H9 (cell line): Measurements from ENCODE around the gene MALRD1. TPM values are rescaled to one million over a fixed set of nuclear protein-coding genes. Genes with fewer than 3 reads are reported as not detected.

Experiments
- DNase-seq: peaks from one replicate; pipeline ENCODE4 v3.0.0-alpha.2; 2017
- H2AFZ ChIP-seq: one replicate; pipeline ENCODE4 v1.6.1; 2013; ENCODE audit warnings: mild to moderate bottlenecking, low read length, control low read depth, moderate library complexity
- H2AK5ac ChIP-seq: 2 replicates; pipeline ENCODE4 v1.6.1; 2013; ENCODE audit warnings: low read length, control low read depth, mixed read lengths; ENCODE audit not compliant: insufficient read length
- H2BK120ac ChIP-seq: one replicate; pipeline ENCODE4 v1.6.1; 2013; ENCODE audit warnings: low read depth, mild to moderate bottlenecking, low read length, control low read depth, inconsistent platforms; ENCODE audit not compliant: poor library complexity, severe bottlenecking
- H2BK12ac ChIP-seq: 2 replicates; pipeline ENCODE4 v1.6.1; 2013; ENCODE audit warnings: low read length, control low read depth, mixed read lengths, low read depth; ENCODE audit not compliant: insufficient read length
- H2BK15ac ChIP-seq: 2 replicates; pipeline ENCODE4 v1.6.1; 2013; ENCODE audit warnings: low read depth, low read length, control low read depth
- H2BK20ac ChIP-seq: one replicate; pipeline ENCODE4 v1.6.1; 2013; ENCODE audit warnings: low read depth, mild to moderate bottlenecking, low read length, control low read depth, inconsistent platforms; ENCODE audit not compliant: poor library complexity, severe bottlenecking
- H2BK5ac ChIP-seq: 2 replicates; pipeline ENCODE4 v1.6.1; 2013; ENCODE audit warnings: low read length, control low read depth, mixed read lengths; ENCODE audit not compliant: insufficient read length
- H3K14ac ChIP-seq: 2 replicates; pipeline ENCODE4 v1.6.1; 2013; ENCODE audit warnings: low read length, control low read depth; ENCODE audit not compliant: insufficient read depth
- H3K18ac ChIP-seq: 2 replicates; pipeline ENCODE4 v1.6.1; 2013; ENCODE audit warnings: low read depth, mild to moderate bottlenecking, mixed read lengths, low read length, control low read depth; ENCODE audit not compliant: insufficient read length
- H3K23ac ChIP-seq: 2 replicates; pipeline ENCODE4 v1.6.1; 2013; ENCODE audit warnings: low read length, control low read depth, mixed read lengths, low read depth; ENCODE audit not compliant: insufficient read length
- H3K23me2 ChIP-seq: 2 replicates; pipeline ENCODE4 v1.6.1; 2013; ENCODE audit warnings: low read depth, mild to moderate bottlenecking, mixed read lengths, low read length, control low read depth; ENCODE audit not compliant: insufficient read length, poor library complexity, severe bottlenecking
- H3K27ac ChIP-seq: 2 replicates; pipeline ENCODE4 v1.5.1; 2013; ENCODE audit warnings: low read length, control low read depth, mixed read lengths, low read depth; ENCODE audit not compliant: insufficient read length
- H3K27me3 ChIP-seq: 2 replicates; pipeline ENCODE4 v1.6.1; 2013; ENCODE audit warnings: low read length, control low read depth, inconsistent platforms; ENCODE audit not compliant: insufficient read depth
- H3K4ac ChIP-seq: 2 replicates; pipeline ENCODE4 v1.6.1; 2013; ENCODE audit warnings: low read depth, mild to moderate bottlenecking, control low read depth, inconsistent platforms, low read length, moderate library complexity
- H3K4me1 ChIP-seq: 2 replicates; pipeline ENCODE4 v1.6.1; 2013; ENCODE audit warnings: low read length, control low read depth, inconsistent platforms; ENCODE audit not compliant: insufficient read depth
- H3K4me2 ChIP-seq: 2 replicates; pipeline ENCODE4 v1.6.1; 2013; ENCODE audit warnings: low read length, control low read depth, mixed read lengths; ENCODE audit not compliant: insufficient read length, insufficient read depth
- H3K56ac ChIP-seq: 2 replicates; pipeline ENCODE4 v1.6.1; 2013; ENCODE audit warnings: low read depth, mild to moderate bottlenecking, mixed read lengths, low read length, control low read depth; ENCODE audit not compliant: insufficient read length
- H3K79me1 ChIP-seq: 2 replicates; pipeline ENCODE4 v1.6.1; 2013; ENCODE audit warnings: low read depth, mild to moderate bottlenecking, moderate library complexity, low read length, control low read depth, inconsistent platforms; ENCODE audit not compliant: insufficient read depth, poor library complexity, severe bottlenecking
- H3K79me2 ChIP-seq: 2 replicates; pipeline ENCODE4 v1.6.1; 2013; ENCODE audit warnings: low read length, control low read depth, inconsistent platforms; ENCODE audit not compliant: insufficient read depth
- H3K9ac ChIP-seq: 2 replicates; pipeline ENCODE4 v1.6.1; 2013; ENCODE audit warnings: low read length, control low read depth, mixed read lengths; ENCODE audit not compliant: insufficient read length; ENCODE audit errors: extremely low read depth
- H3K9me3 ChIP-seq: one replicate; pipeline ENCODE4 v1.6.1; 2013; ENCODE audit warnings: low read depth, low read length, inconsistent platforms; ENCODE audit not compliant: control insufficient read depth
- H3T11ph ChIP-seq: one replicate; pipeline ENCODE4 v1.6.1; 2013; ENCODE audit warnings: mild to moderate bottlenecking, low read length, control low read depth, inconsistent platforms
- H4K20me1 ChIP-seq: one replicate; pipeline ENCODE4 v1.6.1; 2013; ENCODE audit not compliant: control insufficient read depth, insufficient read length, insufficient read depth
- H4K5ac ChIP-seq: 2 replicates; pipeline ENCODE4 v1.6.1; 2013; ENCODE audit warnings: low read depth, mild to moderate bottlenecking, mixed read lengths, low read length, control low read depth; ENCODE audit not compliant: insufficient read length
- H4K8ac ChIP-seq: replicated peaks from 2 replicates; pipeline ENCODE4 v1.6.1; 2013; ENCODE audit warnings: low read length, control low read depth, mixed read lengths, low read depth; ENCODE audit not compliant: insufficient read length
- H4K91ac ChIP-seq: 2 replicates; pipeline ENCODE4 v1.6.1; 2013; ENCODE audit warnings: low read depth, mild to moderate bottlenecking, moderate library complexity, mixed read lengths, low read length, control low read depth; ENCODE audit not compliant: insufficient read length
- H3K27ac Mint-ChIP-seq, 3 experiments: 2 replicates in 2 of 3; 3 replicates in 1 of 3; pipeline ENCODE4 v1.8.0; 2020 to 2021; ENCODE audit warnings: mixed read lengths in 3 of 3, mild to moderate bottlenecking in 1 of 3, moderate library complexity in 1 of 3
- H3K27me3 Mint-ChIP-seq: 2 replicates; pipeline ENCODE4 v1.8.0; 2021; ENCODE audit warnings: low read depth, mild to moderate bottlenecking, moderate library complexity, mixed read lengths
- H3K36me3 Mint-ChIP-seq, 3 experiments: 2 replicates in 2 of 3; 3 replicates in 1 of 3; pipeline ENCODE4 v1.8.0; 2020 to 2021; ENCODE audit warnings: low read depth in 3 of 3, mixed read lengths in 3 of 3; ENCODE audit not compliant: insufficient read depth in 1 of 3
- H3K4me1 Mint-ChIP-seq, 2 experiments: 2 replicates each; pipeline ENCODE4 v1.8.0; 2020; ENCODE audit warnings: mixed read lengths in 2 of 2
- H3K4me3 Mint-ChIP-seq, 2 experiments: 2 replicates in 1 of 2; 3 replicates in 1 of 2; pipeline ENCODE4 v1.8.0; 2020 to 2021; ENCODE audit warnings: mild to moderate bottlenecking in 2 of 2, mixed read lengths in 2 of 2, moderate library complexity in 1 of 2
- H3K9me3 Mint-ChIP-seq, 2 experiments: 2 replicates in 1 of 2; 3 replicates in 1 of 2; pipeline ENCODE4 v1.8.0; 2020; ENCODE audit warnings: mild to moderate bottlenecking in 2 of 2, mixed read lengths in 2 of 2, moderate library complexity in 1 of 2
- CTCF ChIP-seq: fragments of 200-600 bp; sonication (generic); conservative IDR thresholded peaks from 3 replicates; pipeline ENCODE4 v1.8.0; 2021; ENCODE audit warnings: antibody characterized with exemption, mild to moderate bottlenecking
- WGBS: extraction: QIAGEN DNeasy Blood & Tissue Kit; methylation state at CpG from one replicate; pipeline ENCODE4 v1.1.7; 2013; ENCODE audit warnings: missing lambda C conversion rate, low lambda C conversion rate, mixed read lengths; ENCODE audit not compliant: insufficient read length; ENCODE audit errors: extremely low coverage; 5-methylcytosine and 5-hydroxymethylcytosine counted together
- total RNA-seq: library from RNA; stranded (reverse); gene quantifications from 2 replicates; pipeline ENCODE4 v1.2.1, GENCODE V29; 2021

Gene MALRD1
- total RNA-seq, 1 experiment from 2014 or later, result 0.20 TPM

GRCh38 chr10:19531324-19531723 is 482.7 kb downstream of the MALRD1 start:
- Histone ChIP-seq H3K27ac (no peak overlapping the region), H2BK15ac (no peak overlapping the region), H2BK20ac (no peak overlapping the region), H2AFZ (no peak overlapping the region), H2BK12ac (no peak overlapping the region), H3K56ac (no peak overlapping the region), H4K8ac (no peak overlapping the region), H3K4me1 (no peaks in the 10 kb centered on the region), H3T11ph (no peak overlapping the region), H3K9me3 (no peaks in the 10 kb centered on the region), H3K27me3 (no peaks in the 10 kb centered on the region), H3K18ac (no peak overlapping the region), H3K4me2 (no peak overlapping the region), H2BK120ac (no peak overlapping the region), H3K79me1 (no peaks in the 10 kb centered on the region), H3K14ac (no peak overlapping the region), H4K5ac (no peak overlapping the region), H3K9ac (no peak overlapping the region), H2AK5ac (no peak overlapping the region), H3K4ac (no peak overlapping the region), H2BK5ac (no peak overlapping the region), H4K91ac (no peak overlapping the region), H3K79me2 (no peaks in the 10 kb centered on the region), H3K23ac (no peak overlapping the region), H3K23me2 (no peaks in the 10 kb centered on the region), H4K20me1 (no peaks in the 10 kb centered on the region)
- no peak overlapping the region for H3K27ac Mint-ChIP-seq
- H3K9me3 Mint-ChIP-seq, result no peaks in the 10 kb centered on the region
- no peaks in the 10 kb centered on the region for H3K4me1 Mint-ChIP-seq
- no peak for DNase-seq
- H3K27me3 Mint-ChIP-seq, result no peaks in the 10 kb centered on the region
- no CpG with 5 or more reads among the region's 3 CpGs for WGBS
- H3K36me3 Mint-ChIP-seq, result no peaks in the 10 kb centered on the region
- H3K4me3 Mint-ChIP-seq, result no peak overlapping the region
- no peak for TF ChIP-seq CTCF
